DMS153 (cell line): Measurements from ENCODE around the gene IGFALS.
"Not testable (repeated sequence)": the region's sequence is repeated elsewhere in the genome, so short reads cannot be mapped to it uniquely, and the experiment has no call there.

ENCODE experiments used
- DNase-seq: peaks from one replicate; lab custom pipeline; 2025; lab: John Stamatoyannopoulos, UW

Gene IGFALS

GRCh38 chr16:1818204-1818872 lies 24.8 kb upstream of the IGFALS start:
- no peak for DNase-seq

DNA sequence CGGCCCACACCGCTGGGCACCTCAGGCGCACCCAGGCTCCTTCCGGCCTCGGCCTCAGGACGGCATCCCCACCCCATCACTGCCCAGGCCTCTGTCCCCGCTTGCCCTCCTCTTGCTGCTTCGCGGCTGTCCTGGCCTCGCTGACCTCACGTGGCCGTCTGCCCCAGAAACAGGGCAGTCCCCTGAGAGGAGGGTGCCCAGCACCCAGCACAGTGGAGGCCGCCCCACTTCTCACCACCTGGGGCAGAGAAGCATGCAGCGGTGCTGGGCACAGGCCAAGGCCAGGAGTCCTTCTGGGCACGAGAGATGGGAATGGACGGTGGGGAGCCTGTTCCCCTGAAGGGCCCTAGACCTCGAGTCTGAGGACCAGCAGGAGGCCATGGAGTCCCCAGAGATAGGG lies 24.2 kb upstream of the IGFALS start:
- no peak for DNase-seq

- DNase-seq = no peak
Measured at GRCh38 chr16:1817276-1817589, 23.7 kb upstream of the IGFALS start.

- no peak for DNase-seq
Measured at GRCh38 chr16:1816396-1817275, 23.1 kb upstream of the IGFALS start.

- no peak for DNase-seq
Measured at GRCh38 chr16:1815461-1815860, 22.0 kb upstream of the IGFALS start.

- peak; percentile 12 for DNase-seq
Measured at GRCh38 chr16:1812732-1813163, 19.2 kb upstream of the IGFALS start.

DNA sequence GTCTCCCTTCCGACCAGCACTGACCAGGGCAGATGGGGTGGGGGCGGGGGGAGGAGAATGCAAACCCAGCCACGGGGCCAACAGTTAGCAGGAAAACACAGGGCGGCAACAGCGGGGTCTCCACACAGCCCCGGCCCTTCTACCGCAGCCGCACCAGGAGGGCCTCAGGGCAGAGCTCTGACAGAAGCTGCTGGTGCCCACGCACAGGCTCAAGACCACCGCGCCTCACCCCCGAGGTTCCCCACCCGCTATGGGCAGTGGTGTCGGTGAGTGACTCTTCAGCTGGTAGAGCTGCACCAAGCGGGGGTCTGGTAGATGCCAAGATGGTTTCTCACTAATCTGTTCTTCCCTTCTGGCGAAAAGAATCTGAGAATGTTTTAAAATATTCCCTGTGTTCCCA lies 17.0 kb upstream of the IGFALS start:
- no peak for DNase-seq

DNA sequence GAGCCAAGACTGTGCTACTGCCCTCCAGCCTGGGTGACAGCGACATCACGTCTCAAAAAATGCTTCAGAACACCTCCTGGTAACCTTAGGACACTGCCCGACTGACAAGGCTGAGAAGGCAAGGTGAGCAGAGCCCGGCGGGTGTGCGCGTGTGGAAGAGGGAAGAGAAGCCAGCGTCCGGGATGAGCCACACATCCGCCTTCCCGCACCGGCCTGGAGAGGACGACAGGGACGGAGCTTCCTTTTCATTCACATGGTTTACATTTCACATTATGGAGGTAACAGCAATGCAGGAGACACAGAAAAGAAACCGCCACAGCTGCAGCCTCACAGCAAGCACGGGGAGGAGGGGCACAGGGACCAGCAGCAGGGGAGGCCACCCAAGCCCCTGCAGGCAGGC lies 16.6 kb upstream of the IGFALS start:
- DNase-seq = no peak

- DNase-seq = no peak
Measured at GRCh38 chr16:1809281-1809801, 15.8 kb upstream of the IGFALS start.

DNA sequence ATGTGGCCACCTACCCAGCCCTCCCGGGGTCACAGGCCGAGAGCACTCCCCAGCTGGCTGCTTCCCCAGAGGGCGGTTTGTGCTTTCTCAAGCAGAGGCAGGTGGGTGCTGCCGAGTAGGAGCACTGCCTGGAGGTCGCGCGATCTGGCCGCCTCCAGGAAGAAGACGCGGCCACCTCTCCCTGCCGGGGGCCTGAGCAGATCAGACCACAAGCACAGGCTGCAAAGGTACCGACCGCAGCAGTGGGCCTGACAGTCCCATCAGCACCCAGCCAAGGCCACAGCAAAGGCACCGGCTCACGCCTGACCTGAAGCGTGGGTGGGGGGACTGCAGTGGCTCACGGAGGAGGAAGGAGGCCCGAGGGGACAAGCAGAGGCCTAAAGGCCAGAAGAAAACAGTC lies 15.2 kb upstream of the IGFALS start:
- no peak for DNase-seq

GRCh38 chr16:1807626-1808025 lies 14.1 kb upstream of the IGFALS start:
- no peak for DNase-seq

DNA sequence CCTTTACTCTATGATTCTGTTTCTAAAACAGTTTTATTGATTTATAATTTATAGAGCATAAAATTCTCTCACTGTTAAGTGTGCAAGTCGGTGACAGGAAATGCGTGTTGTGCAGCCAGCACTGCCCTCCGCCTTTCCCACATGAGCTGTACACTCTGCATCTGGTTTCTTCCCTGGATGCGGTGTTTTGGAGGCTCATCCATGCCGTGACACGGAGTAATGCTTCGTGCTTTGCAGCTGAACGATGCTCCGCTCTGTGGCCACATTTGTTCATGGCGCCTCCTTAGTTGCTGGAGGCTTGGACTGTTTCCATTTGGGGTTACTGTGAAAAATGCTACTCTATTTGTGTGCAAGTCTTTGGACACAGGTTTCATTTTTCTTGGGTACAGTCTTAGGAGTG lies 7.2 kb upstream of the IGFALS start:
- DNase-seq = no peak

- not testable (repeated sequence) for DNase-seq
Measured at GRCh38 chr16:1799263-1799662, 5.8 kb upstream of the IGFALS start.

DNA sequence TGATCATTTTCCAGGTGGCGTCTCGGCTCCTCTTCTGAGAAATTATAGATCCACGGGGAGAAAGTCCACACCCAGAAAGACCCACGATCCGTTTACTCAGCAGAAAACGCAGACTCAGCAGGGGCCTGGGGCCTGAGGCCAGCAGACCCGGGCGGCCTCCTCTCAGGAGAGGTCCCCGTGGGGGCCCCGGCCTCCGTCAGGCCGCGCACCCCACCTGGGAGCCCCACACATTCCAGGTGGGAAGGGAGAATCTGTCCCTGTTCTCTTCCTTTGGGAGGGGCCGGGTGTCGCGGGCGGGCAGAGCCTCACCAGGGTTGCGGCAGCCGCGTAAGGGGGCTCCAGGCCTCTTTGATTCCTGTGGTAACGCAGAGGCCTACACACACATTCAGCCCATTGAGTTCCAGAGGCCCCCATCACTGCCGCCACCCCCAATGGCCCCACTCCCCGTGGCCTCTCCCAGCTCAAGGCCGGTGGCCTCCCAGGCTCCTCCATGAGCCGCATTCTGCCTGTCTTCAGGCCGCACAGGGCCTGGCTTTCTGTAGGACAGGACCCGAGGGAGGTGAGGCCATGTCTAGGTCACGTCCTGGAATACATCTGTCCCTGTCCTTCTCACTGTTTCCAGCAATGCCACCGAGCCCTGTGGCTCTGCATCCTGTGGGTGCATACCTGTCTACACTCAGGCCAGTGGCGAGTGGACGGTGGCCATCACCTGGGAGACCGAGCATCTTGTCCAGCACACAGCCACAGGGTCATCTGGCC lies 1.6 kb upstream of the IGFALS start:
- DNase-seq = no peak

DNA sequence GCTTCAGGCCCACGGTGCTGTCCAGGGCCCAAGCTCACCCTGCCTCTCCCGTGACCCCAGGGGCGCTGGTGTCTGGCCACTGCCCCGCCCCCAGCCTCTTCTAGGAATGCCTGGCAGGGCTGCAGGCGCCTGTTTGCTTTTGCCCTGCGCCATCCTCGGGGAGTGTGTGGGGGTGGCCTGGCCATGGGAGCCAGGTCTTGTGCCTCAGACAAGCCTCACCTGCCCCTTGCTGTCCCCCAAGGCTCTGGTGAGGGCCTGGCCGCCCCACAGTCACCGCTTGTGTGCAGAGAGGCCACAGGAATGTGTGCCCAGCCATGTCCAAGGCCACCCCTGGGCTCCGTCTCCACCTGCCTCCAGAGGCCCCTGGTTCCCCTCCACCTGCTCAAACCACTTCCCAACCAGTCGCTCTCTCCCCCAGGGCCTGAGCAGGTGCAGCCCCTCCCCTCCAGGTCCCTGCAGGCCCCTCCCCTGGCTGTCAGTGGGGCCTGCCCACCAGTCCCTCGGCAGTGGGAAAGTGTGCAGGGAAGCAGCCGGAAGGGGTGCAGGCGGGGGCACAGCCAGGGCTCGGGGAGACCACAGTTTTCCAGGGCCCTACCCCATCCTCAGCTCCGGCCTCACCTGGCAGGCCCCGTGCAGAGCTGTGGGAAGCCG lies 841 bp upstream of the IGFALS start:
- no peak for DNase-seq

DNA sequence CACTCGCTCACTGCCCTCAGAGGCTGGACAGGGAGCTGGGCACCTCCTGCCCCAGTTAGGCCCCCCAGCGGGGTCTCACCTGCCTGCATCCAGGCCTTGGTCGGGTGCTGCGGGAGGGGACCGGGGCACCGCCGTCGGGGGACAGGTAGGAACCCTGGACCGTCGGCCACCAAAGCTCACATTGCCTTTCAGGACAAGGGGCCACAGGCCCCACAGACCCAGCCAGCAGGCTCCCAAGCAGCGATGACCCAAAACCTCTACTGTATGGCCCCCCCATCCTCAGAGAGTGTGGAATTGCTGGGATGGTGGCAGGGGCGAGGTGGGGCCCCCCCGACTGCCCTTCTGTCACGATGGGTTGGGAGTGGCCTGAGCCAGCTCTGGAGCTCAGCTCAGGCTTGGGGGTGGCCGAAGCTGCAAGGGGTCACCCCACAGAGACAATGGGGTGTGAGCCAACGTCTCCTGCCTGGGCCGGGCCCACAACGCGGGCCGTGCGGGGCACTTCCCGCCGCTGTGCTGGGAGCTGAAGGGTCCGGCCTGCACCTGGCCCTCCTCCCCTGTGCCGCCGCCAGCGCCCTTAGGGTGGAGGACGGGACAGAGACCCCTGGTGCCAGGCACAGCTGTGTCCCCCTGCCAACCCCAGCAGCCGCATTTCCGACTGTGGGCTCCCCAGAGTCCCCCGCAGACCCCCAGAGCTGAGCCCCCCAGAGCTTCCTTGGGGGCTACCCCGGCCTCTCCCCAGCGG lies 498 bp downstream of the IGFALS start:
- no peak for DNase-seq

DNA sequence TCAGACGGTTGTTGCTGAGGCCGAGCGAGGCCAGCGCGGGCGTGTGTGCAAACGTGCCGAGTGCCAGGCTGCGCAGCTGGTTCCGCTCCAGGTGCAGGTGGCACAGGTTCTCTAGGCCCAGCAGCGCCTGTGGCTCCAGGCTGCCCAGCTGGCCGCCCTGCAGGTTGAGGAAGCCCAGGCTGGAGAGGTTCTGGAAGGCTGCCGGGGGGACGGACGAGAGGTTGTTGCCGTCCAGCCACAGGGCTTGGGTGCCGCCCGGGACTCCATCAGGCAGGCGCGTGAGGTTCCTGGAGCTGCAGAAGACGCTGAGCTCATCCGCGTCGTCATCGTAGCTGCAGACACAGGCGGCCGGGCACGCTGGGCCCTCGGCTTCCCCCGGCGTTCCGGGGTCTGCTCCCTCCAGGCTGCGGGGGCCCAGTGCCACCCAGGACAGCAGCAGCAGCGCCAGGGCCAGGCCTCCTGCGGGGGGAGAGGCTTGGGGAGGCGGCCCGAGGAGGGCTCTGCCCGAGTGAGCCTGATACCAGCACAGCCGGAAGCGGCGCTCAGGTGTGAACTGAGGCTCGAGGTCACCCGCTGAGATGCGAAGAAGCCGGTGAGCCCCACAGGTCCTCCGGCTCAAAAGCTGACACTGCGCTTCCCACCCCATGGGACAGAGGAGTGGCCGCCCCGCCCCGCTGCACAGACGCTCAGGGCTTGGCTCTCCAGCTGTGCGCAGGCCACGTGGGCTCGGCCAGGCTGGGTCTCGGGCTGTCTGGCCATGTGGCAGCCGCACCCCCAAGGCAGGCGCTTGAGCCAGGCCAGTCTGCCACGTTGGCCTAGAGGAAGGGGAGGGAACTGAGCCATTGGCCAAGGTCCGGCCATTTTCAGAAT lies 1.3 kb downstream of the IGFALS start:
- no peak for DNase-seq

- DNase-seq = no peak
Measured at GRCh38 chr16:1791256-1791942, 2.1 kb downstream of the IGFALS start.

GRCh38 chr16:1790611-1791255 lies 2.8 kb downstream of the IGFALS start:
- no peak for DNase-seq
